AG09319 (cell line): ENCODE results near the gene RAI14.
A peak's percentile ranks its signal among the peaks of the same experiment; 100 is the strongest.

Experiments used
- DNase-seq: peaks from one replicate; pipeline ENCODE4 v3.0.0-alpha.2; 2010; ENCODE audit warnings: low read depth; ENCODE audit errors: extremely low read depth
- CTCF ChIP-seq: IDR thresholded peaks from 2 replicates; pipeline ENCODE4 v1.5.1; 2011; ENCODE audit warnings: low read depth, mild to moderate bottlenecking, inconsistent platforms, low read length, moderate library complexity

The RAI14 gene

GRCh38 chr5:34648039-34648839 is 7.9 kb upstream of the RAI14 start:
- no peak for TF ChIP-seq CTCF
- DNase-seq, result no peak

DNA sequence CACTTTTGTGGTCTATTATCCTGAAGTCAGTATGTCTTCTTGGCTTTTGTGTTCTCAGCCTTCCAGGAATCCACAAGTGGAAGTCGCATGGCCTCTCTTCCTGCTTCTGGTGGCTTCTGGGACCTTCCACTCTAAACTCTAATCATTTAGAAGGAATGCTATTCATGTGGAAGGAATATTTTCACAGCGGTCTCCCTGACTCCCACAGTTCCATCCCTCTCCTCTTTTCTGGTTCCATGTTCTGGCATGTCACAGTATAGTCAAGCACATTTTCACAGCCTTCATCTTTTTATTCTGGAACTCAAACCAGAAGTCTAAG is 7.3 kb upstream of the RAI14 start:
- no peak for TF ChIP-seq CTCF
- no peak for DNase-seq

DNA sequence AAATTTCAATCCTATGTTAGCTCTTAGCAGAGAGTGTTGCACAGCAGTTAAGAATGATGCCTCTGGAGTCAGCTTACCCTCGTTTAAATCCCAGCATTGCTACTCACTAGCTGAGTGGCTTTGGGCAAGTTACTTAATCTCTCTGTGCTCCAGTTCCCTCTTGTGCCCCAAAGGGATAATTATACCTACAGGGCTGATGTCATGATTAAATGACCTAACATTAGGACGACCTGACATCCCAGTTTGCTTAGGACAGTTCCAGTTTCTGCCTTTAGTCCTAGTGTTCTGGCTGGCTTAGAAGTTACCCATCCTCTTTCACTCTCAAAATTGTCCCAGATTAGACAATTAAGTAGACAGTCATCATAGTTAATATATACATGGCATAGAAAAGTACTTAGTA is 4.3 kb upstream of the RAI14 start:
- no peak for TF ChIP-seq CTCF
- no peak for DNase-seq

DNA sequence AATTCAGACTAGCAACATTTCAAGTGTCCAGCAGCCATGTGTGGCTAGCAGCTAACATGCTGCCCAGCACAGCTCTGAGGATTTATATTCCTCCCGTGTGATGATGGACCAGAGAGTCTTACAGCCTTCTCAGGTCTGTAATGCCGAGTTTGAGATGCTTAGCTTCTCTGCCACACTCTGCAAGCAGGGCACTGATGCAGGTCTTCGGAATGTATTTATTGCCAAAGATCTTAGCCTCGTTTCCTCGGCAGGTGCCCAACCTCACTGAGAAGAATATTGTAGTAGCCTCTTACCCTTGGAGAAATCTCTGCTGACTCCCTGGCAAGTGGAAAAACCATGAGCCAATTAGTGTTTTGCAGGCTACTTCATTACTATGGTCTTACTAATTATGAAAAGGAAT is 3.7 kb upstream of the RAI14 start:
- no peak for DNase-seq
- TF ChIP-seq CTCF, result no peak

DNA sequence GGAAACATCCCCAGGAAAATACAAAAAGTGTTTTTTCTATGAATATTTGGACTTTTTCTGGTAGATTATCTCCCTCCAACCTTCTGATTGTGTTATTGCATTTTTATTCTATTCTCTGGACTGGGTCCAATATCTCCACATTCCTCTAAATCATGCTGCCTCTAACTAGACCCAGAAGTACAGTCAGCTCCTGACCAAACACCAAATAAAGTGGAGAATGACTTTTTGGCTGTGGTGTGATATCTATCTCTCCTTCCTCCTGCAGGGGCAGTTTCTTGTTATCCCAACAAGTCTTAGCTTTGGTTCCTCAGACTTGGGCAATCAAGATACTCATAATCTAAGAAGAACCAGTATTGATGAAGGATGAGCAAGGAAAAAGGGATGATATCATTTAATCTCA is 3.2 kb upstream of the RAI14 start:
- DNase-seq, result peak; percentile 61
- TF ChIP-seq CTCF, result peak; percentile 23

DNA sequence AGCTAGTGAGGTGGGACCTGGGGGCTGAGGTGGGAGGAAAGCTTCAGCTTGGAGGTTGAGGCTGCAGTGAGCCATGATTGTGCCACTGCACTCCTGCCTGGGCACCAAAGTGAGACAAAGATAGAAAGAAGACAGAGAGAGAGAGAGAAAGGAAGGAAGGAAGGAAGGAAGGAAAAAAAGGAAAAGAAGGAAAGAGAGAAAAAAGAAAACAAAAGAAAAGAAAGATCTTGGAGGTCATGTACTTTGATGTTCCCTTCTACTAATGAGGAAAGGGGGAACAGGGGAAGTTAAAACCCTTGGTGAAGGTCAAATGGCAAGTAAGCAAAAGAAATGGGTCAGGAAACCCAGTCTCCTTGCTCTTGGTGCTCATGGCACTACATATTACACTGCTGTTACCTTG is 2.4 kb upstream of the RAI14 start:
- no peak for TF ChIP-seq CTCF
- no peak for DNase-seq

DNA sequence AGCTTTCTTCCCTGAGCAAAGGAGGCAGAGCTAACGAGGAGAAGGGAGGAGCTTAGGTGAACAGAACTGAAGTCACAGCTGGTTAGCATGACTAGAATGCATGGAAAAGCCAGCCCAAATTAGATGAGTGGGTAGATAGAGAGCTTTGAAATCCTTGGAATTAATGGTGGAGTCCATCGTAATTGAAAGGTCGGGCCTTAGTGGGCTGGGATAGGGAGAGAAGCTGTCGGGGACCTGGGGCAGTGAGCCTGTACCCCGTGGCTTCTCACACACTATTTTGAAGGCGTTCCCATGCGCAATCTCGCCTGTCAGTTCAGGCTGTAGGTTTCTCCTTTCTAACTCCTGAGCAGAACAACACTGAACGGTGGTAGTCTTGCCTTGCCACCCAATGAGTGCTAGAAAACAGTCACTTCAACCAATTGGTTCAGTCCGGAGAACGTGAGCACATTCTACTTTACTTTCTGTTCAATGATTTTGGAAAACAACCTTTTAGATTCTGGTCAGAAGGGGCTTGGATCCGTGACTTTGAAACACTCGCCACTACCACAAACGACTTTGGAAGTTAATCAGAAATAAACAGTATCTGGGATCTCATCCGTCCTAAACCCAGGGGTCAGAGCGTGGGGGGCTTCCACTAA is 655 bp upstream of the RAI14 start:
- peak; percentile 63 for DNase-seq
- TF ChIP-seq CTCF, result no peak
